ENCODE measurements around the gene DIPK1B.

Gene DIPK1B

DNA sequence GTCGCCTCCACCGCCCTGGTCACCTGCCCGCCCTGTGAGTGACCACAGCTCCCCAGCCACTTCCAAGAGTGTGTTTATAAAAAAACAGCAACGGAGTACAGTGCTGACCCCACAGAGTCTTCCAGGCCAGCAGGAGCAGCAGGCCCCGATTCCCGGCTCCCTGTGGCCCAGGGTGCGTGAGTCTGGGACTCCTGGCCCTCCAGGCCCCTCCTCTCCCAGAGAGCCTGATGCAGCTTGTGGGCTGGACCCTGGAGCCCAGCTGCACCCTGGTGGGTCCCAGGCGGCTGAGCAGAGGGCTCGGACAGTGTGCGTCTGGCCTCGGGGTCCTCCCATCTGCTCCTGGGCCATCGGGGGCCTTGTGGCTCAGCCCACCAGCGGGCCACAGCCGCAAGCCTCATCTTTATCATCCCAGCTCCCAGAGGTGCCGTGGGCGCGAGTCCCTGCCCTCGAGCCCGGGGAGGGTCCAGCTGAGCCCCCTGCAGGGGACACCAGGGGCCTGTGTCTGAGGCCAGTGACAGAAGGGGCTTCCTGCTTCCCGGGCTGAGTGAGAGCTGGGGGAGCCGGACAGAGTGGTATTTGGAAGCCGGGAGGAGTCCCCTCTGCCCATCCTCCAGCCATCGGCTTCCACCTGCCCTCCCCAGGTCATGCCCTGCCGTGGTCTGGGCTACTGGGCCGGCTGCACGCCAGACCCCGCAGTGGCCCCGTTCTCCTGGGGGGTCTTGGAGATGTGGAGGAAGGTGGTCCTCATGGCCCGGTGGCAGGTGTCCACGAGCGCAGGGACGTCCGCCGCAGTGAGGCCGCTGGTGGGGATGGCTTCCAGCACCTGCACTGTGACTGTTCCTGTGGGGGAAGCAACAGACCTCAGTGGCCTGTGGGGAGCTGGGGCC, 39.0 kb upstream of the DIPK1B start:
- no peak for DNase-seq (ENCODE audit: low read depth)

DNA sequence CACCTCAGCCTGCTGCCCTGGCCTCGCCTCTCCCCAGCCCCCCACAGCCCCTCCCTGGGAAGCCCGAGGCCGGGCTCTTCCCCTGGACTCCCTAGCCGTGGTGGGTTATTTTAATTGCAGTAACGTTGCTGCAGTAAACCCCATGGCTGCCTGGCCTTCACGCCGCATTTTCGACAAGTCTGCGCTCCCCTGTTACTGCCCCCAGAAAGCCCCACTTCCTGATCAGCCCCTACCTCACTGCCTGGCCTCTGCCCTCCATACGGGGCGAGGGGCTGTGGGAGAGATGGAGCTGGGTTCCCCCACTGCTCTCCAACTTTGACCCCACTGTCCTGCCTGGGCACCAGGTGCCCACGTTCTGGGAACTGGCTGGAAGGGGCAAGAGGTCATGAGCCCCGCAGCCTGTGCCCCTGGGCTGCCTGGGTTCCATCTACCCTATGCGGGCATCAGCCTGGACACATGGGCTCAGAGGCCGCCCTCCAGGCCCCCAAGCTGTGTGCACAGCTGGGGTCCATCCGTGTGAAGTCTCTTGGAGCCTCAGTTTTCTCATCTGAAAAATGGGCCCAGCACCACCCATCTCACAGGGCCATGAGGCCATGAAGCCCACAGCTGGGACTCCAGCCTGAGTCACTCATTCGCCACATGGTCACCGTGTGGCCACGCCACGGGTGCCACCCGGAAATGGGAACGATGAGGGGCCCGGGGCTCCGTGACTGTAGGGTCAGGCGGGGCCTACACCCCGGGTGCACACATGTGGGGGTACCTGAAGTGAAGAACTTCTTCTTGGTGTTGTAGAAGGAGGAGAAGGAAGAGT, 38.2 kb upstream of the DIPK1B start:
- no peak for DNase-seq (ENCODE audit: low read depth)

- no peak for DNase-seq (ENCODE audit: low read depth)
Measured at GRCh38 chr9:136674786-136675349, 37.5 kb upstream of the DIPK1B start.

DNA sequence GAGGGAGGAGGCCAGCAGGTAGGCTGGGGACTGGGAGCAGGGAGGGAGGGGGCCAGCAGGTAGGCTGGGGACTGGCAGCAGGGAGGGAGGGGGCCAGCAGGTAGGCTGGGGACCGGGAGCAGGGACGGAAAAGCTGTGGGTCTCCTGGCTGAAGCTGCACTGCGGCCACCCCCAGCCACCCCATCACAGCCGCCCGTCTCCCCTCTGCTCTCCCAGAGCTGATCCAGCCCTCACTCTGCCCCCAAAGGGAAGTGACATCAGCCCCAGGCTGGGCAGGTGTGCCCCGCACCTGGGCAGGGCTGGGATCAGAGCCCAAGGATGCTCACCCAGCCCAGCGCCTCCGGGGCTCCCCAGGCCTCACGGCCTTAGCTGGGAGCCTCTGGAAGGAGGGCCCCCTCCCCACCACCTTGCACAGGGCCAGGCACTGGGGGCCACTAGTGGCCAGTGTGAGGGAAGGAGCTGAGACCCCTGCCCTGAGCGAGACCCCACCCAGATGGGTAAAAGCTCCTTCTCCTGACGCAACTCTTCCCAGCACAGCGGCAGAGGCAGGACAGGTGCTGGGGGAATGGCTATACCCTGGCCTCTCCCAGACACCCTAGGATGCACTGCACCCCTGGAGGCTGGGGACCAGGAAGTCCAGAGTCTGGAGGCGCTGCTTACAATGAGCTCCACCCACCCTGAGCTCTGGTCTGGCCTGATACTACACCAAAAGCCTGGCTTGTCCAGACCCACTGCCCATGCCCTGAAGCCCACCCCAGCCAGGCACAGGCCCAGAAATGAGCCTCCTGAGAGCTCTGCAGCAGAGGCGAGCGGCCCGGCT, 36.7 kb upstream of the DIPK1B start:
- DNase-seq (ENCODE audit: low read depth) = no peak

GRCh38 chr9:136676297-136676794, 36.0 kb upstream of the DIPK1B start:
- no peak for DNase-seq (ENCODE audit: low read depth)

DNA sequence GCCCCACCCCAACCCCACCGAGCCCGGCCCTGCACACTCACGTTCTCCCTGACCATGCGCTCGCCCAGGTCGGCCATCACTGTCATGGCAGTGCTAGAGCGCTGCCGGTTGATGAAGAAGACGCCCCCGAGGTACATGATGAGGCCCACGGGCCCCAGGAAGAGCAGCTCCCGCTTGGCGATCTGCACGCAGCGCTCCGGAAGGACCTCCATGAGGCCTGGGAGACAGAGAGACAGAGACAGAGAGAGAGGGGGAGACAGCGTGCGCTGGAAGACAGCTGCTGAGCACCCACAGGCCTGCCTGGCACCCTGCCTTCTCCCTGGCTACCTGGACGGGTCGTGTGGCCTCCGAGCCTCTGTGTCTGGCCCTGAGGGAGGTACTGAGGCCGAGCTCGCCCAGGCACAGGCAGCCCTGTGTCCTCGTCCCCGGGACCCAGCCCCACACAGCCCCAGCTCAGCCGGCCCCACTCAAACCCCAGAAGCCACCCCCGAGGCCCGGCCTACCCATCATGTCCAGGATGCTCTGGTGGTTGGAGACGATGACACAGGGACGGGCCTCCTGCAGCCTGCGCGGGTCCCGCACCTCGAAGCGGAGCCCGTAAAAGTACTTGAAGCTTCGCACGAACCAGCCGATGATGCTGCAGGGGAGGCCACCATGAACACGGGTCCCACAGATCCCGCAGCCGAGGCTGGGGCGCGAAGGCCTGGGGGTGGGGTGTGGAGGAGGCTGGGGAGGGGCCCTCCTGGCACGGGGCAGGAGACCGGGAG, 35.3 kb upstream of the DIPK1B start:
- no peak for DNase-seq (ENCODE audit: low read depth)

GRCh38 chr9:136678034-136678433, 34.3 kb upstream of the DIPK1B start:
- DNase-seq (ENCODE audit: low read depth) = no peak

DNA sequence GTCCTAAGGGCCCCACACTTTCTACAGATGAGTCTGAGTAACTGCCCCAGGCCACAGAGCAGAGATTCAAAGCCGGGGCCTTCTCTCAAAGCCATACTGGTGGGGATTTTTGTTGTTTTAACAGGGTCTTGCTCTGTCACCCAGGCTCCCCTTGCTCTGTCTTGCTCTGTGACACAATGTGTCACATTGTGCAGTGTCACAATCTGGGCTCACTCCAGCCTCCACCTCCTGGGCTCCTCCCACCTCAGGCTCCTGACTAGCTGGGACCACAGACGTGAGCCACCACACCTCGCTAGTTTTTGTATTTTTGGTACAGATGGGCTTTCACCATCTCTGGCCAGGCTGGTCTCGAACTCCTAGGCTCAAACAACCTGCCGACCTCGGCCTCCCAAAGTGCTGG, 33.7 kb upstream of the DIPK1B start:
- no peak for DNase-seq (ENCODE audit: low read depth)

GRCh38 chr9:136679431-136679941, 32.9 kb upstream of the DIPK1B start:
- no peak for DNase-seq (ENCODE audit: low read depth)

GRCh38 chr9:136681029-136681428, 31.3 kb upstream of the DIPK1B start:
- DNase-seq (ENCODE audit: low read depth) = no peak

DNA sequence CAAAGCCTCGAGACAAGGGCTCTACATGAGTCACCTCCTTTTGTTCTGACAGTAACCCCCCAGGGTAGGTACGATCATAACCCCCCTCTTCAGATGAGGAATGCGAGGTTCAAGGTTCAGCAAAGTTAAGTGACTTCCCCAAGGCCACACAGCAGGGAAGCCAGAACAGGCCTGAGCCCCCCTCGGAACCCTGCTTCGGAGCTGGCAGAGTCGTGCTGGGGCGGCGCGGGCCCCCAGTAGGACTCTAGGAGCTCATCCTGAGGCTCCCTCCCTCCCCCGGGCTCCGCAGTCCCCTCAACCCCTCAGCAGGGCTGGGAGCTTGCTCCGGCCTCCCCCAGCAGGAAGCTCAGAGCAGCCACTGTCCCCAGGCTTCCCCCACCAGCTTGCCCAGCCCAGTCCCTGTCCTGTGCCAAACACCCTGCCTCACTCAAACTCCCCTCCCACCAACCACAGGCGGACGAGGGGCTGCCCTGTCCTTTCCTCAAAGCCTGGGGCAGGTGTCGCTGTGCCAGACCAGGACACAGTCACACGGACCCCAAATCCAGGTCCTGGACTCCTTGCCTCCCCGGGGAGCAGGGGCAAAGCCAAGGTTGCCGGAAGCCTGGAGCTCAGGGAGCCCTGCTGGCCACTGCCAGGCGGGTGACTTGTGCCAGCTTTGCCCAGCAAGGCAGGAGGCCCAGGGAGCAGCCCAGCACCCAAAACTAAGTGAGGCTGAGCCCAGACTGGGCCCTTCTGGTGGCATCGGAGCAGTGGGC, 30.2 kb upstream of the DIPK1B start:
- no peak for DNase-seq (ENCODE audit: low read depth)

DNA sequence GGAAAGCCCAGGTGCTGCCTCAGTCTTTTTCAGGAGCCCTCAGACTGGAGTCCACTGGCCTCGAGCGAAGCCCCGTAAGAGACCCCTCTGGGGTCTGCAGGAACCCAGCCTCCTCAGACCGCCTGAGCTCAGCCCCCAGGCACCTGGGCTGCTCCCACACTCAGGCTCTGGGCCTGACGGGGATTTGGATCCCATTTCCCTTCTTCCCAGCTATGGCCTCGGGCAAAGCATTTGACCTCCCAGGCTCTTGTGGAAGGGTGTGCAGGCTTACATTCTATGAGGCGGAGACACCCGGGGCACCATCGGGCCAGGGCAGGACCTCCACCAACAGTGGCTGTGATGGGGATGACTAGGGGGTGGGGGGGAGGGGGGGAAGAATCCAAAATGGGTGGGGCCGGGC, 29.7 kb upstream of the DIPK1B start:
- DNase-seq (ENCODE audit: low read depth) = no peak

GRCh38 chr9:136683173-136683745, 29.1 kb upstream of the DIPK1B start:
- DNase-seq (ENCODE audit: low read depth) = no peak

- DNase-seq (ENCODE audit: low read depth) = no peak
Measured at GRCh38 chr9:136683755-136684154, 28.6 kb upstream of the DIPK1B start.

DNA sequence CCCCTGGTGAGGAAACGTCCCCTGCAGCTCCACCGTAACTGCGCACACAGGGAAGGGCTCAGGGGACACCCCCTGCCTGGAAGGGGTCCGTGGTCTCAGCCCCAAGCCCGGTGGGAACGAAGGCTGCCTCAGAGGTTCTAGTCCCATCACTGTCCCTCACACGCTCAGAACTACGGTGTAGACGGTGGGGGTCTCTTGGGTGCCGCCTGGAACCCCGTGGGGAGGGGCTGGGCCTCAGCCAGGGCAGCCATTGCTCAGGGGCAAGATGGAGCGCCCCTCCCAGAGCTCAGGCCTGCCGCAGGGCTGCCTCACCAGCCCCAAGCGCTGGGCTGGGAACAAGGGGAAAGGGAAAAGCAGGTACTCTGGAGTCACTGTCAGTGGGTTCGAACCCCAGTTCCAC, 28.0 kb upstream of the DIPK1B start:
- DNase-seq (ENCODE audit: low read depth) = no peak

DNA sequence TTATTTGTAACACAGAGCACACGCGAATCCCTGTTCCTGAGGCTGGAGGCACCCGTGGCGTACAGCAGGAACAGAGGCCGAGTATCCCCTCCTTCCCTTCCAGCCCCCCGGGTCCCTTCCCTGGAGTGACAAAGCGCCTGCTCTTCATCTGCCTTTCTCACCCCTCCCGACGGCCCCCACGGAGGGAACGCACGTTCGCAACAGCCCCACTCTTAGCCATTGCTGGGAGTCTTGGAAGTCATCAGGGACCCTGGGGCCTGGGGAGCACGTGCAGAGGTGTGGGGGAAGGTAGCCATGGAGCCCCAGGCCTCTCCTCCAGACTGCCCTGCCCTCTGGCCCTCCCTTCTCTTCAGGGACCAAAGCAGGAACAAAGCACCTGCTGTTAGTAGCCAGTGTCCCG, 27.6 kb upstream of the DIPK1B start:
- DNase-seq (ENCODE audit: low read depth) = no peak

DNA sequence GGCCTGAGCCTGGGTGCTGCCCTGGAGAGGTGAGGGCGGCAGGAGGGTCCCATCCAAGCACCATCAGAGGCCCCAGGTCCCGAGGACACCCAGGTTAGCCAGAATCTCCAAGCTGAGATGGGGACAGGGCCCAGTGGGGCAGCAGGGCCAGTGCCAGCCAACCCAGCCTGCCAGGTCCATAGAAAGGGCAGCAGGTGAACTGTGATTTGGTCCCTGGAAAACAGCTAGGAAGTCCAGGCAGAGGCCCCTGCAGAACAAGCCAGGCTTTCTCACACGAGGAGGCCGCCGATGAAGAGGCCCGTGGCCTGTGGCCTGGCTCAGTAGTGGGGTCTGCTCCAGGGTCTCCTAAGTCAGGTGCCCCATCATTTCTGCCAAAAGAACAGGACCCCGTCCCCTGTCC, 27.2 kb upstream of the DIPK1B start:
- DNase-seq (ENCODE audit: low read depth) = no peak

GRCh38 chr9:136685790-136686533, 26.4 kb upstream of the DIPK1B start:
- no peak for DNase-seq (ENCODE audit: low read depth)

DNA sequence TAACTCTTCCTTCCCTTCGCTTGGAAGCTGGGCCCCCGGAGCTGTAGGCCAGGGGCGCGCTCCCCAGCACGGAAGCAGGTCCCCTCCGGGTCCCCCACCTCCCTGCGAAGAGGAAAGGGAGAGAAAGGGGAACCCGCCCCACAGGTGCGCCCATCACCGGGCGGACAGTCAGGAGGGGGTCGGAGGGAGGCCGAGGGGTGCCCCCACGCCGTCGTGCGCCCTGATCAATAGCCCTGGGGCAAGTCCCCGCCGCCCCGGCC, 25.9 kb upstream of the DIPK1B start:
- DNase-seq (ENCODE audit: low read depth) = no peak

All from activated T-cell treated with anti-CD3 and anti-CD28 coated beads for 1 hour (primary cell).